Colon (tissue), 2 donors: ENCODE data around the gene FAM151A.

Experiments
- FAIRE-seq: peaks from 2 replicates; lab custom pipeline; 2012; peaks lifted over from hg19 to GRCh38; lab: Jason Lieb, UNC
- donor health status: control.
- donor health status: control.

Gene FAM151A

DNA sequence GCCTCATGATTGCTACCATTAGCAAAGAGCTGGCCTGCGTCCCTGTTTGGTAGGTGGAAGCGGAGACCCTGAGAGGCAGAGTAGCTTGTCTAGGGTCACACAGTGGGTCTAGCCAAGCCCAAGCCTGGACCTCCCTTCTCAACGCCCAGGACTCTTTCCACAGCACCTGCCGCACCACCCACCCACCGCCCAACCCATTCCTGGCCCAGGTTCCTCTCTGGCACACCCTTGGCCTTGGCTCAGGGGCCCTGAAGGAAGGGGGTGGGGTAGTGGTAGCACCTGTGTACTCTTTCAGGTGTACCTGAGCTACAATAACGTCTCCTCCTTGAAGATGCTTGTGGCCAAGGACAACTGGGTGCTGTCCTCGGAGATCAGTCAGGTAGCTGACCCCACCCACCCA, 19.3 kb downstream of the FAM151A start:
- FAIRE-seq: no peak

- no peak for FAIRE-seq
These were observed 20.1 kb downstream of the FAM151A start for GRCh38 chr1:54603241-54603640.

GRCh38 chr1:54602554-54602953, 20.8 kb downstream of the FAM151A start:
- FAIRE-seq: no peak

GRCh38 chr1:54601730-54602129, 21.6 kb downstream of the FAM151A start:
- no peak for FAIRE-seq

DNA sequence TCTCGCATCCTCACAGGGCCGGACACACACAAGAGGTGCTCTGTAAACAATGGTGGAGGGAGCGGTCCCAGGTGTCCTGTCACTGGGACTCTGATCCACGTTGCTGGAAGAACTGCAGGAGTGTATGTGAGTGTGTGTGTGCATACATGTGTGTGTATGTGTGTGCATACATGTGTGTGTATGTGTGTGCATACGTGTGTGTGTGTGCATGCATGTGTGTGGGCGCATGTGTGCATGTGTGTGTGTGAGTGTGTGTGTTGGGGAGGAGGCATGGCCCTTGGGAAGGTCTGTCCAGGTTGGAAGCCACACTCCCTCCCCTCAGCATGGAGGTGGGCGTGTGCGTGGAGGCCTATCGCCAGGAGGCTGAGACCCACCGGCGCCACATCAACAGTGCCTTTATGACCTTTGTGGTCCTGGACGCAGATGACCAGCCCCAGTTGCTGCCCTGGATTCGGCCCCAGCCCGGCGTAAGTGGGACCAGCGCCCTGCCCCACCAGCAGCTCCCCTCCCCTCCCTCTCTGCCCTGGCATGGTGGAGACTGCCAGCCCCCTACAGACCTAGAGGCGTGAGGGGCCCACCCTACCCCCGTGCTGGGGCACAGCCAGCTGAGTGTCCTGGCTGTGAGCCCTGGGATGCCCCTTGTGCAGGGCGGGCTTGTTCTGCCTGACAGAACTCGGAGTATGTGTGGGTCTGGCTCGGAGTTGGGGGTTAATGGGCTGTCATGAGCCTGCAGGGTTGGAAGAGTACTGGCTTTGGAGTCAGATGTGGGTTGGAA, 22.2 kb downstream of the FAM151A start:
- no peak for FAIRE-seq

GRCh38 chr1:54599211-54599823, 24.0 kb downstream of the FAM151A start:
- FAIRE-seq: no peak

- no peak for FAIRE-seq
These were observed 25.8 kb downstream of the FAM151A start for GRCh38 chr1:54597455-54598030.

- FAIRE-seq: no peak
These were observed 26.6 kb downstream of the FAM151A start for GRCh38 chr1:54596756-54597155.

- no peak for FAIRE-seq
These were observed 27.3 kb downstream of the FAM151A start for GRCh38 chr1:54595956-54596498.

DNA sequence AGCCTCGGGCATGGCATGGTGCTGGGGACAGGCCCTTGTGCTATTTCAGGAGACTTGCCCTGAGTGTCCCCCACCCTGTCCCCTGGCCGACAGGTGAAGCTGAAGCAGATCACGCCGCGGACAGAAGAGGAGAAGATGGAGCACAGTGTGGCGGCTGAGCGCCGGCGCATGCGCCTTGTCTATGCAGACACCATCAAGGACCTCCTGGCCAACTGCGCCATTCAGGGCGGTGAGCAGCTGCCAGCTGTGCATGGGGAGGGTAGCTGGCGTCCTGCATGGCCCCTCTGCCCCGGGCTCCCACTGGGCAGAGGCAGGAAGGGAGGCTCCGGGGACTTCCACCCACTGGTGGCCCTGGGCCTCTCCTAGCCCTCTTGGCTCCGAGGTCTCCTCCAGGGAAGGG, 28.9 kb downstream of the FAM151A start:
- no peak for FAIRE-seq

GRCh38 chr1:54593571-54594160, 29.7 kb downstream of the FAM151A start:
- FAIRE-seq: no peak

DNA sequence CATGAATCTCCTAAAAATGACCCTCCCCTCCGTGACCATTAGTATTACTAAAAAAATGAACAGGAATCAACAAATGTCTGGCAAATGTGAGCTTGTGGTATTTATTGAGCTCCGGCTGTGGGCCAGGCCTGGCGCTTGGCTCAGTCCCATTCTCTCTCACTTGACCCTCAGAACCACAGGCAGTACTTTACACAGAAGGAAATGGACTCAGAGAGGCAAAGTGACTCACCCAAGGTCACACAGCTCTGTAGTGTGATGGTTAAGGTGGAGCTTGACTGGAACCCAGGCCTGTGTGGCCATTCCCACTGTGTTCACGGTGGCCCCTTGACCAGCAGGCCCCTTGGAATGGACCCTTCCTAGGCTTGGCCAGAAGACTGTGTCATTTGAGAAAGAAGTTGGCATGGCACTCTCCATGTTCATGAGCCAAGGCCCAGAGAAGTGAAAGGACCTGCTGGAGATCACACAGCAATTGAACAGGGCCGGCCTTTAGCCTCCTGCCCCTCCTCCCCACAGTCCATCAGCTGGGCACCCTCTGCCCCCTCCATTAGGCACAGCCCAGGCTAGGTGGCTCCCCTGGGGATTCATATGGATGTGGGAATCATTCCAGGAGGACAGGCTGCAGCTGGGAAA, 32.1 kb downstream of the FAM151A start:
- FAIRE-seq: no peak

DNA sequence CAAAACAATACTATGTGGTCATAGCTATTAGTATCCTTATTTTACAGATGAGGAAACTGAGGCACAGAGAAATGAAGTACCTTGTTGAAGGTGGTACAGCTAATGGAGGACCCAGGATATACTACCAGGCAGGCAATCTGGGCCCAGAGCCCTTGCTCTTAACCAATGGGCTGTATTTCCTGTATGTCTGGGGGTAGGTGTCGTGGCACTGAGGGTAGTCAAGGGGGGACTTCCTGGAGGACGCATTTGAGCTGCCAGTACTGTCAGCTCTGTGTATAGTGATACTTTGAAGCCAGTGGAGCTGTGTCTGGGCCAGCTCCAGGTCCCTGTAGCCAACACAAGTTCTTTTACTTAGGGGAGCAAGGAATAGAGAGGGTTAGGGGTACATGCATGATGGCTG, 34.9 kb downstream of the FAM151A start:
- FAIRE-seq: no peak

- no peak for FAIRE-seq
These were observed 37.9 kb downstream of the FAM151A start for GRCh38 chr1:54585181-54586066.

- FAIRE-seq: no peak
These were observed 38.8 kb downstream of the FAM151A start for GRCh38 chr1:54584575-54584974.

- FAIRE-seq: no peak
These were observed 39.5 kb downstream of the FAM151A start for GRCh38 chr1:54583871-54584270.

DNA sequence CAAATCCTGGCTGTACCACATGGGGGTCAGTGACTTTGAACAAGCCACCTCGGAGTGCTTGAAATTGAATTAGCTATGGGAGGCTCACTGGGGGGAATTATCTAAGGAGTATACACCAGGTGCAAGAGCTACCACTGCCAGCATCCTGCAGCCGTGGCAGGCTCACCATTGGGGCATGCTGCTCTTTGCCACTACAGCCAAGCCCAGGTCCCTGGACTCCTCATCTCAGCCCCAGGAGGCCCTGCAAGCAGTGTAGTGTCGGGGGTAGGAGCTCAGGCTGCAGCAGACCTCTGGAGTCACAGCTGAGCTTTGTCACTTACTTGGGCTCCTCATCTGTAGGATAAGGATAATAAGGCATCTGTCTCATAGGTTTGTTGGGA, 40.0 kb downstream of the FAM151A start:
- no peak for FAIRE-seq

- FAIRE-seq: no peak
These were observed 40.6 kb downstream of the FAM151A start for GRCh38 chr1:54582566-54583306.

DNA sequence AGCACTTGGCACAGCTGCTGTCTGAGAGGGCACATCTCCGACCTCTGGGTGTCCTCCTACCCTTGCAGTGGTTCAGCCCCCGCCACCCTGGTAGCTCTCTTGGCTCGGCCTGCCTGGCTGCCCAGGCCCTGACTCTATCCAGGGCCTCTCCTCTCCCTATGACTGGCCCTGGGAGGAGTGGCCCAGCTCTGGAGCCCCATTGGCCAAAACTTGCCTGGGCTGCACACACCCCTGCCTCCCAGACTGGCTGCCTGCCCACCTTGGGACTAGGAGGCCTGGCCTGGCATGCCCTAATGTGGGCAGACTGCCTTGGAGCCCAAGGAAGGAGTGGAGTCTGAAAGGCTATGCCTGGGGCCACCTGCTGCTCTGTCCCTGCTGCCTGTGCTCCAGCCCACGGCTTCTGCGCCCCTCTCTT, 41.7 kb downstream of the FAM151A start:
- FAIRE-seq: no peak

DNA sequence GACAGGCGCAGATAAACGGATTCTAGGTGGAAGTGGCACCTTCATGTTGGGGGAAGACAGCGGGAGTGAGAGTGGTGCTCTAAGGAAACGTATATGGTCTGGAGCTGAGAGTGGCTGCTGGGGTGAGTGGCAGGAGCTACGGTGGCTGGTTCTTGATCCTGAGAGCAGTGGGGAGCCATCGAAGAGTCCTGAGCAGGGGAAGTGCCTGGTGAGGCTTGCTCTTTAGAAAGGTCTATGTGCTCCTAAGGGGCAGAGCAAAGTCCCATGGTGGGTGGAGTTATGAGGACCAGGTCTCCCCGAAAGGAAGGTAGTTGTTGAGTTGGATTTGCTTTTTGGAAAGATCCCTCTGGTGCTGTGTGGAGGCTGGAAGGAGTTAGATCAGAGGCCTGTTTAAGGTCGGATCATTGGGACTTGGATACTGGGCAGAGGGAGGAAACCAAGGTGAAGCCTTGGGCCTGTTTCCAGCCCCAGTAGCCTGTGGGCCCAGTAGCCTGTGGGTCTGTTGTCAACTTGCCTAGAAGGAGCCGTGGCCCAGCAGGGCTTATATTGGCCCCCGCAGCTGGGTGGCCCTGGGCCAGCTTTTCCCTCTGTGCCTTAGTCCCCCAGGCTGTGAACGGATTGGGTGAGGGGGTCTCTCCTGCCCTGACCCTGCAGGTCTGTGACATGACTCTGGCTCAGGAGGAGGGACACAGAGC, 42.3 kb downstream of the FAM151A start:
- no peak for FAIRE-seq
